Transverse colon (tissue), 3 donors: ENCODE results near the gene NPM1.

ENCODE experiments used
- CTCF ChIP-seq, 5 experiments: fragments of 200-600 bp in 3 of 5; fragments of 450-650 bp in 2 of 5; sonication (generic) in 3 of 5; IDR thresholded peaks; 1 replicate in 2 of 5; 2 replicates in 3 of 5; pipeline ENCODE4 v1.5.1; 2016 to 2017; ENCODE audit warnings: antibody characterized with exemption in 5 of 5, inconsistent platforms in 3 of 5, mild to moderate bottlenecking in 2 of 5, moderate library complexity in 1 of 5
- EP300 ChIP-seq: sonication (generic); formaldehyde crosslinking; IDR thresholded peaks from one replicate; pipeline ENCODE4 v1.6.1; 2017; ENCODE audit warnings: antibody characterized with exemption, low read depth
- POLR2A ChIP-seq: fragments of 450-650 bp; IDR thresholded peaks from one replicate; pipeline ENCODE4 v1.6.1; 2016; ENCODE audit warnings: antibody characterized with exemption, mild to moderate bottlenecking, moderate library complexity

GRCh38 chr5:171422902-171423663 is 35.4 kb downstream of the NPM1 start:
- TF ChIP-seq CTCF (IDR thresholded peaks at IDR 0.05) (no peak), EP300 (no peak), POLR2A (no peak)
